Keratinocyte (primary cell): ENCODE data around the gene CD46.
"Not testable (repeated sequence)": the region's sequence is repeated elsewhere in the genome, so short reads cannot be mapped to it uniquely, and the experiment has no call there.

Experiments used
- EZH2 ChIP-seq: IDR thresholded peaks from one replicate; pipeline ENCODE4 v1.6.1; 2012; ENCODE audit warnings: inconsistent platforms, mild to moderate bottlenecking, low read length, moderate library complexity
- TF ChIP-seq, protein P1 (sequence below), 3 experiments: IDR thresholded peaks in 1 of 3; conservative IDR thresholded peaks in 1 of 3; optimal IDR thresholded peaks in 1 of 3; 2 replicates in 2 of 3; 3 replicates in 1 of 3; pipeline versions ENCODE3 to v1.5.1; 2011; ENCODE audit warnings: low read length in 3 of 3, mild to moderate bottlenecking in 3 of 3, moderate library complexity in 2 of 3, control low read depth in 1 of 3, inconsistent platforms in 1 of 3; ENCODE audit not compliant: insufficient read depth in 2 of 3; ENCODE audit errors: extremely low read depth in 1 of 3

DNA sequence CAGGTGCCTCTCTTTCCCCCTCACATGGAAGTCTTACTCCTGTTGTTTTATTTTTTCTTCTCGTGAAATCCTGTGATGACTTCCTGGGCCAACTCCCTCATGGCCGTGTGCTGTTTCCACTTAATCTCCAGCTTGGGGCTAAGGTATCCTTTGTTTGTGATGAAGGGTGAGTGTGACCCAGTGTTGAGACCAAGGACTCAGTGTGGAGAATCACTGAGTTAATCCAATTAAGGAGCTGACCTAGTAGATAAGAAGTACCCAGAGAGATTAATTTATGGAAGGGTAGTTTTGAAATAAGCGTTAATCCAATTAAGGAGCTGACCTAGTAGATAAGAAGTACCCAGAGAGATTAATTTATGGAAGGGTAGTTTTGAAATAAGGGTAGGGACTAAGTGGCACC, 39.2 kb upstream of the CD46 start:
- TF ChIP-seq, protein P1, sequence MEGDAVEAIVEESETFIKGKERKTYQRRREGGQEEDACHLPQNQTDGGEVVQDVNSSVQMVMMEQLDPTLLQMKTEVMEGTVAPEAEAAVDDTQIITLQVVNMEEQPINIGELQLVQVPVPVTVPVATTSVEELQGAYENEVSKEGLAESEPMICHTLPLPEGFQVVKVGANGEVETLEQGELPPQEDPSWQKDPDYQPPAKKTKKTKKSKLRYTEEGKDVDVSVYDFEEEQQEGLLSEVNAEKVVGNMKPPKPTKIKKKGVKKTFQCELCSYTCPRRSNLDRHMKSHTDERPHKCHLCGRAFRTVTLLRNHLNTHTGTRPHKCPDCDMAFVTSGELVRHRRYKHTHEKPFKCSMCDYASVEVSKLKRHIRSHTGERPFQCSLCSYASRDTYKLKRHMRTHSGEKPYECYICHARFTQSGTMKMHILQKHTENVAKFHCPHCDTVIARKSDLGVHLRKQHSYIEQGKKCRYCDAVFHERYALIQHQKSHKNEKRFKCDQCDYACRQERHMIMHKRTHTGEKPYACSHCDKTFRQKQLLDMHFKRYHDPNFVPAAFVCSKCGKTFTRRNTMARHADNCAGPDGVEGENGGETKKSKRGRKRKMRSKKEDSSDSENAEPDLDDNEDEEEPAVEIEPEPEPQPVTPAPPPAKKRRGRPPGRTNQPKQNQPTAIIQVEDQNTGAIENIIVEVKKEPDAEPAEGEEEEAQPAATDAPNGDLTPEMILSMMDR (optimal IDR thresholded peaks at IDR 0.05 in 1 of 3, IDR thresholded peaks at IDR 0.05 in 1 of 3, conservative IDR thresholded peaks at IDR 0.05 in 1 of 3; ENCODE audit: extremely low read depth in 1 of 3, insufficient read depth in 2 of 3, low read length in 3 of 3) = not testable (repeated sequence)
- not testable (repeated sequence) for TF ChIP-seq EZH2
